ENCODE results near the gene ASIC1.

ASIC1 gene

GRCh38 chr12:50057000-50057841 is at the start of gene ASIC1:
Gene ASIC1 (plus strand): TSS chr12:50057596. CDS start chr12:50058767, 1,171 bp downstream.
- peak within 1 kb of the TSS; percentile 78 for H3K4me3 Mint-ChIP-seq
- peaks cover 44% of the 10 kb centered on the region for H3K4me1 Mint-ChIP-seq
- H3K36me3 Mint-ChIP-seq, result no peaks in the 10 kb centered on the region
- H3K9me3 Mint-ChIP-seq, result no peaks in the 10 kb centered on the region
- no peak within 1 kb of the TSS for H3K27ac Mint-ChIP-seq
- DNase-seq, result peak; percentile 70
- CTCF ChIA-PET, result interaction anchor here (0.9 to 5.1 kb wide), 11 partner anchors 10 to 190 kb away, joined by 4 to 94 read pairs (median 29); partner anchors contain the start of gene RACGAP1
- H3K27me3 Mint-ChIP-seq, result peaks cover 72% of the 10 kb centered on the region

- Mint-ChIP-seq H3K4me1 (peaks cover 10% of the 10 kb centered on the region), H3K27me3 (no peaks in the 10 kb centered on the region), H3K27ac (no peak overlapping the region), H3K9me3 (no peaks in the 10 kb centered on the region), H3K36me3 (peaks cover 37% of the 10 kb centered on the region), H3K4me3 (no peak overlapping the region)
- DNase-seq, result no peak
- CTCF ChIA-PET, result interaction anchor here (0.6 kb wide), 3 partner anchors 9 to 72 kb away, joined by 3 to 4 read pairs (median 3); no protein-coding TSS in a partner anchor
Measured at GRCh38 chr12:50013361-50014147, 43.8 kb upstream of the ASIC1 start.

- H3K9me3 Mint-ChIP-seq, result no peaks in the 10 kb centered on the region
- H3K27ac Mint-ChIP-seq, result peak overlapping the region; percentile 13
- peaks cover 42% of the 10 kb centered on the region for H3K36me3 Mint-ChIP-seq
- CTCF ChIA-PET, result interaction anchor here (0.6 to 1.0 kb wide), 4 partner anchors 10 to 72 kb away, joined by 3 to 4 read pairs (median 3); no protein-coding TSS in a partner anchor
- no peaks in the 10 kb centered on the region for H3K27me3 Mint-ChIP-seq
- no peak for DNase-seq
- no peak overlapping the region for H3K4me3 Mint-ChIP-seq
- H3K4me1 Mint-ChIP-seq, result peaks cover 16% of the 10 kb centered on the region
Measured at GRCh38 chr12:50014342-50014741, 43.1 kb upstream of the ASIC1 start.

GRCh38 chr12:50016501-50017475 is 40.6 kb upstream of the ASIC1 start:
- Mint-ChIP-seq H3K9me3 (no peaks in the 10 kb centered on the region), H3K4me3 (no peak overlapping the region), H3K27ac (no peak overlapping the region), H3K4me1 (peaks cover 29% of the 10 kb centered on the region), H3K27me3 (no peaks in the 10 kb centered on the region), H3K36me3 (peaks cover 40% of the 10 kb centered on the region)
- no peak for DNase-seq
- CTCF ChIA-PET, result interaction anchor here (0.6 to 1.4 kb wide), 6 partner anchors 10 to 50 kb away, joined by 3 to 4 read pairs (median 3); no protein-coding TSS in a partner anchor

GRCh38 chr12:50017641-50018040 is 39.8 kb upstream of the ASIC1 start:
- Mint-ChIP-seq H3K36me3 (peaks cover 43% of the 10 kb centered on the region), H3K9me3 (no peaks in the 10 kb centered on the region), H3K4me1 (peaks cover 37% of the 10 kb centered on the region), H3K27ac (no peak overlapping the region), H3K27me3 (no peaks in the 10 kb centered on the region), H3K4me3 (no peak overlapping the region)
- CTCF ChIA-PET, result interaction anchor here (1.4 kb wide), 1 partner anchor 22 kb away, joined by 4 read pairs; no protein-coding TSS in a partner anchor
- no peak for DNase-seq

GRCh38 chr12:50018154-50018553 is 39.2 kb upstream of the ASIC1 start:
- CTCF ChIA-PET, result interaction anchor here (1.4 kb wide), 1 partner anchor 21 kb away, joined by 4 read pairs; no protein-coding TSS in a partner anchor
- H3K27me3 Mint-ChIP-seq, result no peaks in the 10 kb centered on the region
- no peak overlapping the region for H3K27ac Mint-ChIP-seq
- no peak for DNase-seq
- no peak overlapping the region for H3K4me3 Mint-ChIP-seq
- H3K9me3 Mint-ChIP-seq, result no peaks in the 10 kb centered on the region
- peaks cover 42% of the 10 kb centered on the region for H3K4me1 Mint-ChIP-seq
- peaks cover 47% of the 10 kb centered on the region for H3K36me3 Mint-ChIP-seq

- no peak for DNase-seq
- Mint-ChIP-seq H3K4me1 (peaks cover 49% of the 10 kb centered on the region), H3K27me3 (no peaks in the 10 kb centered on the region), H3K27ac (no peak overlapping the region), H3K4me3 (no peak overlapping the region), H3K9me3 (no peaks in the 10 kb centered on the region), H3K36me3 (peaks cover 44% of the 10 kb centered on the region)
- CTCF ChIA-PET, result interaction anchor here (0.9 kb wide), 1 partner anchor 52 kb away, joined by 3 read pairs; no protein-coding TSS in a partner anchor
Measured at GRCh38 chr12:50018968-50019367, 38.4 kb upstream of the ASIC1 start.

GRCh38 chr12:50019524-50019923 is 37.9 kb upstream of the ASIC1 start:
- Mint-ChIP-seq H3K27ac (no peak overlapping the region), H3K4me1 (peaks cover 51% of the 10 kb centered on the region), H3K4me3 (no peak overlapping the region), H3K36me3 (peaks cover 44% of the 10 kb centered on the region), H3K9me3 (no peaks in the 10 kb centered on the region), H3K27me3 (no peaks in the 10 kb centered on the region)
- CTCF ChIA-PET, result interaction anchor here (0.9 kb wide), 1 partner anchor 52 kb away, joined by 3 read pairs; no protein-coding TSS in a partner anchor
- DNase-seq, result no peak

GRCh38 chr12:50021031-50021430 is 36.4 kb upstream of the ASIC1 start:
- DNase-seq, result no peak
- CTCF ChIA-PET, result interaction anchor here (1.1 to 1.3 kb wide), 3 partner anchors 19 to 54 kb away, joined by 3 to 9 read pairs (median 7); no protein-coding TSS in a partner anchor
- H3K27ac Mint-ChIP-seq, result no peak overlapping the region
- peaks cover 48% of the 10 kb centered on the region for H3K36me3 Mint-ChIP-seq
- no peaks in the 10 kb centered on the region for H3K27me3 Mint-ChIP-seq
- no peak overlapping the region for H3K4me3 Mint-ChIP-seq
- peaks cover 2% of the 10 kb centered on the region for H3K9me3 Mint-ChIP-seq
- H3K4me1 Mint-ChIP-seq, result peaks cover 61% of the 10 kb centered on the region

GRCh38 chr12:50022903-50023302 is 34.5 kb upstream of the ASIC1 start:
- Mint-ChIP-seq H3K4me3 (no peak overlapping the region), H3K4me1 (peaks cover 60% of the 10 kb centered on the region), H3K36me3 (peaks cover 42% of the 10 kb centered on the region), H3K27ac (peak overlapping the region; percentile 6), H3K9me3 (peaks cover 2% of the 10 kb centered on the region), H3K27me3 (no peaks in the 10 kb centered on the region)
- DNase-seq, result no peak
- CTCF ChIA-PET, result no interaction called here

GRCh38 chr12:50024227-50024626 is 33.2 kb upstream of the ASIC1 start:
- CTCF ChIA-PET, result interaction anchor here (0.9 to 2.7 kb wide), 3 partner anchors 14 to 87 kb away, joined by 3 to 7 read pairs (median 4); partner anchors contain the start of gene COX14
- DNase-seq, result no peak
- Mint-ChIP-seq H3K36me3 (peaks cover 33% of the 10 kb centered on the region), H3K4me1 (peaks cover 51% of the 10 kb centered on the region), H3K27ac (peak overlapping the region; percentile 94), H3K27me3 (peaks cover 7% of the 10 kb centered on the region), H3K9me3 (peaks cover 2% of the 10 kb centered on the region), H3K4me3 (peak overlapping the region; percentile 92)

- Mint-ChIP-seq H3K9me3 (peaks cover 2% of the 10 kb centered on the region), H3K27me3 (peaks cover 8% of the 10 kb centered on the region), H3K27ac (peak overlapping the region; percentile 94), H3K4me3 (peak overlapping the region; percentile 92), H3K36me3 (peaks cover 32% of the 10 kb centered on the region), H3K4me1 (peaks cover 49% of the 10 kb centered on the region)
- CTCF ChIA-PET, result interaction anchor here (0.6 to 2.7 kb wide), 4 partner anchors 13 to 885 kb away, joined by 3 to 8 read pairs (median 6); partner anchors contain the start of gene COX14
- no peak for DNase-seq
Measured at GRCh38 chr12:50024805-50025186, 32.6 kb upstream of the ASIC1 start.

All from activated naive CD4-positive, alpha-beta T cell treated with anti-CD3 and anti-CD28 coated beads, Interleukin-2, amount 10 ng/mL, durations not matched to agents 7 days and 5 days (primary cell).